Daoy (cell line): Measurements from ENCODE around the gene JPH3. TPM values are rescaled to one million over a fixed set of nuclear protein-coding genes. Genes with fewer than 3 reads are reported as not detected.

Experiments used
- DNase-seq: peaks from one replicate; pipeline ENCODE4 v3.0.0-alpha.2; 2015; ENCODE audit warnings: low read depth
- total RNA-seq: library from RNA; depleted of rRNA; stranded (reverse); fragments of >200 nt; shearing (Covaris generic); gene quantifications from 2 replicates; pipeline ENCODE4 v1.2.3, GENCODE V29; 2014

The JPH3 gene
- total RNA-seq, 1 experiment from 2014 or later, result 6.2 TPM

DNA sequence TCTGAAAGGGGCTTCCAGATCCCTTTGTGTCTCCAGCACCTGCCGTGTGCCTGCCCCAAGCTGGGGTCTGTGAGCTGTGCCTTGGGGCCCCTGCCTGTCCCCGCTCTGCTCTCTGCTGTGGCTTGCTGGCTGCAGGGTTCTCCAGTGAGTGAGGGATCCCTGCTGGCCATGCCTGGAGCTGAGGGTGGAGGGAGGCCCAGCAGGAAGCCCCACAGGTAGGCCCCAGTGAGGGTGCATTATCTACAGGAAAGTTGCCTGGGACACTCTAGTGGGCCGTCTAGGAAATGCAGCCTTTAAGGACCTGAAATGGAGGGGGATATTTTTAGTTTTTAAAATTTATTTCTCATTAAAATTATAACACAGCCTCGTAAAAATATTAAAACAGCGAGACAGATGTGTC lies 50.9 kb downstream of the JPH3 start:
- no peak for DNase-seq

DNA sequence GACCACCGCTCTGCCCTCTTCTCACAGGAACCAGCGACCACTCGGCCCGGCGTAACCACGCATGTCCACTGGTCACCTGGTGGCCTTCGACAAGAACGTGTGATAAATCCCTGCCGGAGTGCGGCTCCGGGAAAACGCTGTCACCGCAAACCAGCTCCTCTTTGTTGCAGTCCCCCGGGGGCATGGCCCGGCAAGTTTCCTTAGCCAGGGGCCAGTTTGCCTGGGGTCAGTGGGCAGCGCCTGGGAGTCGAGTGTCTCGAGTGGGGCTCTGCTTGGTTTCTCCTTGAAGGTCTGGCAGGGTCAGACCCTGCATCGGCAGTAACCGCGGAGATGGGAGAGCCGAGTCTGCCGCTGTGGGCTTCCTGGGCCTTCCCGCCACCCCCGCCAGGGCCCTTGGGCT lies 52.5 kb downstream of the JPH3 start:
- no peak for DNase-seq

DNA sequence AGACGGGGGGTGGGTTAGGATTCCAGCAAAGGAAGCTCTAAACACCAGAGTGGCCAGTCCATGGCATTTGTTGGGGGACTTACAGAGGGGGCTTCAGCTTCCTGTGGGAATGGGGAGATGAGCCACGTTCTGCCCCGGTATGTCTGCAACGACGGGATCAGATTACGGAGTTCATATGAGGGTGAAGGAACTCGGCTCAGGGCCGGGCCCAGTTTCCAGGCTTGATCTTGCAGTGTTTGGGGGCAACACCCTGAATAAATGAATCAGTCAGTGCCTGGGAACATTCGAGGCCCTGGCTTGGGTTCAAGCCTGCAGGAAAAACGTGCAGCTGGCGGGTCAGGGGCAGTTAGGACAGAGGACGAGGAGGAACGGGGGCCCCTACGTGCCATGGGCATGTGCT lies 54.0 kb downstream of the JPH3 start:
- no peak for DNase-seq

DNA sequence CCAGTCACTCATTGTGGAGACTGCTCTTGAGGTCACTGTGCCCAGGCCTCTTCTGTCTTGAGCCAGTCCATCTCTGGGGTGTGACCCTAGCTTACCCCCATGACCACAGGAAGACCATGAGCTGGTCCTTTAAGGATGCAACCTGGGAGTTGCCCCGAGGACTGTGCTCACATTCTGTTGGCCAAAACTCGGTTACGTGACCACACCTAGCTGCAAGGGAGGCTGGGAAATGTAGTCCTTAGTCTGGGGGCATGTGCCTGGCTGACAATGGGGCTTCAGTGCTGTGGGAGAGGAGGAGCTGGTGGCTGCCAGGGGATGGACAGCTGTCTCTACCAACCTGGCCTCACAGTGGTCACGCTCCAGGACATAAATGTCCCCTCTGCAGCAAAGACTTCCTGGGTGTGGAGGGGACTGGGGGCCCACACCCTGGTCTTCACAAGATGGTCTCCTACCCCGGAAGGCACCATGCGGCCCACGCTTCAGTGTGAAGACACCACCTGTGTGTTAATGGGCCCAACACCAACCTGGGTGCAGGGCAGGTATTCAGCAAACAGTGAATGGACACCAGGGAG lies 55.4 kb downstream of the JPH3 start:
- DNase-seq, result peak; percentile 60

DNA sequence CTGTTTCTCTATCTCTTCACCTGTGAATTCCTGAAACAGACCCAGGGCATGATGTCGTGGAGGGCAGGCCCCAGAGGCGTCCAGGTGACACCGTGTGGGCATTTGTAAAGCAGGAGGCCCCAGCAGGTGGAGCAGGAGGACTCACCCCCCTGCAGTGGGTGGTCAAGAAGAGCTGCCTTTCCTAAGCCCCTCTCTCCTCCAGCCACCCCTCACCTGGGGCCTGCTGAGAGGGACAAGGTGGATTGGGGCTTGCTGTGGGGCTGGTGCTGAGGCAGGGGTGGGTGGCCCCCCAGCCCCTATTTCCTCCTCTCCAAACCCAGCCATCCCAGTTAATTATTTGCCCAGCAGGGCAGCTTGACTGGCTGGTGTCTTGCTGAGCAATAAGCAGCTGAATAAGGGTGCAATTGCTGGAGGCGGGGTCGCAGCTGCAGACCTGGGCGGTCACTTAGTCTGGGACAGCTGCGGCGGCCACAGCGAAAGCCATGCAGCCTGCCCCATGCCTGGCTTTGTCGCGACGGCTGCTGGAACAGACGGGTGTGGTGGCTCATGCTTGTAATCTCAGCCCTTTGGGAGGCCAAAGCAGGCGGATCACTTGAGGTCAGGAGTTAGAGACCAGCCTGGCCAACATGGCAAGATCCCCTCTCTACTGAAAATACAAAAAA lies 56.4 kb downstream of the JPH3 start:
- no peak for DNase-seq

DNA sequence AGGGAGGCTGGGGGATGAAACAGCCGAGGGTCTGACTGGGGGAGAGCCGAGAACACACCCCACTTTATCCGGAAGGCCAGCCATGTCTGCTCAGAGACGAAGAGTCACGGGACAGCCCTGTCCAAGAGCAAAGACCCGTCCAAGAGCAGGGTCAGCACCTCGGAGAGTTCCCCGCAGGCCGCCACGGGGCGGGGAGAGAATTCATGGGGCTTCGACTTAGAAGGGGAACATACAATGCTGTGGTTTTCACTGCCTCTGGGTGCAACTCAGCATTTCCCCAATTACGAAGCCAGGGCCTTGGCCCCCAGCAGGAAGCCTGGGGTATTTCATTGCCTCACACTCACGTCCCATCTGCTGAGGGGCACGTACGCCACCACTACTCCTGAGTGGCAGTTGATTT lies 59.3 kb downstream of the JPH3 start:
- DNase-seq, result peak; percentile 56

DNA sequence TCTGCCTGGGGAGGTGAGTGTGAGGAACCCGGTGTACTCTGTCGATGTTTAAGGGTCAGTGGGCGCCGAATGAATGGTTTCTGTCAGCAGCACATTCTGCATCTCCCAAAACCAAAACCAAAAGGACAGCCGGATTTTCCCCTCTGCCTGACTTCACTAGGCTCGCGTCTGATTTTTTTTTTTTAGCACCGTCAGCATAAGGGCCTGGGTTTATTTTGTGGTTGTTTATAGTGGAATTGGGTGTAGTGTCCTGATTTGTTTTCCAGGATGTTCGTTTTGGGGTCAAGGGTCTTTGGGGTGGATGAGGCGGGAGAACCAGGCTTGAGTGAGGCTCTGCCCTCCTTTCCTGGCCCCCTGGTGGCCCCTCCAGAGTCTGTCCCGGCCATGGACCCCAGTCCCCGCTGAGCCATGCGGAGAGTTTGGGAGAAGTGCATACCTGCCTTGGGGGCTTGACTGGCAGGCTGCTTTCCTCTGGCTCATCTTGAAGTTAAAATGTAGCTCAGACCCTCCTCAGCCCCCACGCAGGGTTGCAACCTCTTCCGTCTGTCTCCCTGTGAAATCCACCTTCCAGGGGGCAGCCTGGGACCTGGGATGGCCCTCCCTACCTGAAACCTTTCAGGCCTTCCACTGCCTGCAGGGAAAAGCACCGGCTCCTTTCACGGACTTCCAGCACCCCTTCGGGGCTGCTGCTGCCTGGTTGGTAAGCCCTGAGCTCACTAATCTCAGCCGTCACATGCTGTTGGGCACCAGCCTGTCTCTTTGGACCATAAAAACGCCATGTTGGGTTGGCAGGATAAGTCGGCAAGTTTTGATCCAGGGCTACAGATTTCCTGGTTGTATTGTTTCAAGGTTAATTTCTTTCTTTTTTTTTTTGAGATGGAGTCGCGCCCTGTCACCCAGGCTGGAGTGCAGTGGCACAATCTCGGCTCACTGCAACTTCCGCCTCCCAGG lies 60.2 kb downstream of the JPH3 start:
- no peak for DNase-seq

DNA sequence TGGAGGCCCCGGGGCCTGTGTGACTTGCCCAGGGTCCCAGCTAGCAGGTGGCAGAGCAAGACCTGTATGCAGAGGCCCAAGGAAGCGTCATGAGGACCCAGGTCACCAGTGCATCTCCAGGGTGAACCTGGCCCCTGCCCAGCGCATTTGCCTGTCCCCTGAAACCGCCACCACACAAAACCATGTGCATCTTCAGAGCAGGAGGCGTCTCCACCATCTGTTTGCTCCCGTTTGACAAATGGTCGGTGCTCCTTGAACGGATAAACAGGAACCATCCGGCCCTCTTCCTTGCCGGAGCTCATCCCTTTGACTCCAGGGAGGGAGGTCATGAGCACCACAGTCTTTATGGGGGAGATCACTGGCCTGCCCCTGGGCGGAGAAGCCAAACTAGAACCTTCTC lies 62.5 kb downstream of the JPH3 start:
- DNase-seq, result no peak

DNA sequence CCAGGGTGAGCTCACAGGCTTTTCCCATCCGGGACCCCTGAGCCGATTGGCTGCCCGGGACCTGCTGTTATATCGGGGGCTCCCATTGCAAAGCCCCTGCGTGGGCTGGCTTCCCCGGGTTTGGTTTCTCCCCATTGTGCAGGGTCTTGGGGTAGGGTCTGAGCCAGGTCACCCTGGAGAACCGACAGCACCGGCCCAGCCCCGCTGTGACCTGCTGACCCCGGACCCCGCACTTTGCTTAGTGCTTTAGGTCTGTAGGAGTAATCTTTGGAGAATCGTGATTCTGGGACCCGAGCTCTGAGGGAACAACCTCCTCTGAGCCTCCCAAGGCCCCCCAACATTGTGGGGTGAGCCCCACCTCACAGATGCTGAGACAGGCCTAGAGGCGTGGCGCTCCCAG lies 62.9 kb downstream of the JPH3 start:
- no peak for DNase-seq

DNA sequence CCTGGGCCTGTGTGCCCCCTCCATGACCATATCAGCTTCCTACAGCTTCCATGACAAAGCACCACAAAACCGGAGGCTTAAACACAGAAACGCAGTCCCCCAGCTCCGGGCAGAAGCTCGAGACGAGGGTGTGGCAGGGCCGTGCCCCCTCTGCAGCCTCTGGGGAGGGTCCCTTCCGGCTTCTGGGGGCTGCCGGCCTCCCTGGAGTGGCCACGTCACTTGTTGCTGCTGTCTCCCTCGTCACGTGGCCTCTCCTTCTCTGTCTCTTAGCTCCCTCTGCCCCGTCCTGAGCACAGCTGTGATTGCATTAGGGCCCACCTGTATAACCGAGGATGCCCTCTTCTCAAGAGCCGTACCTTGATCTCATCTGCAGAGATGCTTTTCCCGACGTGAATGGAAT lies 64.6 kb downstream of the JPH3 start:
- DNase-seq, result no peak

DNA sequence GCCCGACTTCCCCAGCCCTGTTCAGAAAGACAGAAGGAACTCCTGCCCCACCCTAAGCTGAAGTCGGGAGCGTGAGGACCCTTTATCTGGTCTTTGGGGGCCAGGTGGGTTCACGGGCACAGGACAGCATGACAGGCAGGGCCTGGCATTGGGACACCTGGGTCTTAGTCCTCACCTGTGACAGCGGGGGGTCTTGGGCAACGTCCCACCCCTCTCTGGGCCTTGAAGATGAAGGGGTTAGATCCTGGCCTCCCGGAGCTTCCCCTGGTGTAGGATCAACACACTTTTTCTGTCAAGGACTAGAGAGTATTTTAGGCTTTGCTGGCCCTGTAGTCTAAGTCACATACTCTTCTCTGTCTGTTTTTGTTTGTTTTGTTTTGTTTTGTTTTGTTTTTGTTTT lies 65.1 kb downstream of the JPH3 start:
- no peak for DNase-seq

DNA sequence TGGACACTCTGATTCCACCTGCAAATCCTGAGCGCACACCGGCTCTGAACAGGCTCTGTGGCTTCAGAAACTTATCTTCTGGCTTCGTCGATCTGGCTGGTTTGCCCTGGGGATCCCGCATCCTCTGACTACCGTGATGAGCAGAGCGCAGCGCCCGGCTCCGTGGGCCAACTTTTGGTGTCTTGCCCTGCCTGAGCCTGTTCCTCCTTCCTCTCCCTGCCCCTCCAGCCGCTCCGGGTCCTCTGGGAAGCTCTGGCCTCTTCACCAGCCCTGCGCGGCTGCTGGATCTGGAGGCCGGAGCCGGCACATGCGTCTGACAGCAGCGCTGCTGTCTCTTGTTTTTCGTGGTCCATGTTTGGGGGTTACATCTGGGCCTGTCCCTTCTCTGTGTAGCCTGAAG lies 65.6 kb downstream of the JPH3 start:
- no peak for DNase-seq

DNA sequence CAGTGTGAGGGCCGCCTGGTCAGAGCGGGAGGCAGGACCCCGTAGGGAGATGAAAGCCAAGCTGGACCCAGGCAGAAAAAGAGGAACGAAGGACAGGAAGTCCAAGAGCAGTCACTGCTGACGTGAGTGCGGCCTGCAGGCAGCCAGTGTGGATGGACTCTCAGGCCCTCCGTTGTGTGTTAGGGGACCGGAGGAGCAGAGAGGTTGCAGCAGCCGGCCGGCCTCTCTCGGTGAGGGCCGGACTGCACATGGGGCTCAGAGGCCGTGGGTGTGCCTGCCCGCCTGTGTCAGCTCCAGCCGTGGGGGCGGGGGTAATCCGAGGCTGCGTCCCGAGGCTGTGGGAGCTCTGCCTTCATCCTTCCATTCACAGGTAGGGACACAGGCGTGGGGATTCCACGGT lies 67.4 kb downstream of the JPH3 start:
- DNase-seq, result no peak

DNA sequence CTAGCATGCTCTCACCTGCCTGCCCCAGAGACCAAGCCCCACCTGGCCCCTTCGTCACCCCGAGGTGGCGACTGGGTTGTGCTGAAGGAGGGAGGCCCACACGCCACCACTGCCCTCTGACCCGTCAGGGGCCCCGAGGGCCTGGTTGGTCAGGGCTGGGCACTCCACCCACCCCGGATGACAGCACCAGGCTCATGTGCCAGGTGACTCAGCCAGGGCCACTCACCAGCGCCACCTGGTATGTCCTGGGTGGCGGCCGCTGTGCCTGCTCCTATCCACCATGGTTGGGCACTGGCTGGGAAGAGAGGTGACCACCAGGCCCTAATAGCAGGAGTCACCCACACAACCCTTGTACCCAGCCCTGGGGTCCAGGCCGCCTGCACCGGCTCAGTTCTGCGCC lies 68.9 kb downstream of the JPH3 start:
- peak; percentile 29 for DNase-seq

DNA sequence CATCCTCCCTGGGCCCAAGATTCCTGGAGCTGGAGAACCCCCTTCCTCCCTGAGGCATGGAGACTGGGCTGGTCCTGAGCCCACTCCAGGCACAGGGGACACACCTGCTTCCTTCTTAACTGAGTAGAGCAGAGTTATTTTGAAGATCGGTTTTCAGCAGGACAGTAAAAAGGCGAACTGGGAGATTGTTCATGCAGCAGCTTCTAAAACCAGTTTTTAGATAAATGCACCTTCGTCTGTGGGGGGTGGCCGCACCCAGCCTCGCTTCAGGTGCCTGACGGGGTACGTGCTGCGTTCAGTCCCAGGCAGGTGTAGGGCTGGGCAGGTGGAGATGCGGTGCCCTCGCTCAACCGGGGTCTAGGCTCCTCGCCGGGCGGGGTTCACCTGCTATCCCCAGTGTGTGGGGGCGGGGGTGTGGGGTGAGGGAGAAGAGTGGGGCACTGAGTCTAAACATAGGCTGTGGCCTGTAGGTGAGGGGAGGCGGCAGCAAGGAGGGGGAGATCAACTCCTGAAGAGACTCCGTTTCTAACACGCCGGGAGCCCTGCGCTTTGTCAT lies 69.5 kb downstream of the JPH3 start:
- DNase-seq, result no peak

DNA sequence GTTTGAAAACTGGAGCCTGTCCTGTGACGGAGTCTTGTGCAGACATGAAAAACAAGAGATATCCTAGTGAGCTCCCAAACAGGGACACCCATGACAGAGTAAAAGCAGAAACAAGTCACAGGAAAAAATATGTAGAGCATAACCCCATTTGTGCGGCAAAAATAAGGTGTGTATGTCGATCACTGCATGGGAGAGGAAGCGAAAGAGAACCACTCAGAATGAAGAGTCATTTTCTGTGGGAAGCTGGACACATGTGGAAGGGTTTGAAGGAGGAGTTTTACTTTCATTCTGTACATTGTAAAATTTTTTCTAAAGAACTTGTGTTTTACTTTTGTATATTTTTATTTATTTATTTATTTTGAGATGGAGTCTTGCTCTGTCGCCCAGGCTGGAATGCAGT lies 72.1 kb downstream of the JPH3 start:
- DNase-seq, result no peak

DNA sequence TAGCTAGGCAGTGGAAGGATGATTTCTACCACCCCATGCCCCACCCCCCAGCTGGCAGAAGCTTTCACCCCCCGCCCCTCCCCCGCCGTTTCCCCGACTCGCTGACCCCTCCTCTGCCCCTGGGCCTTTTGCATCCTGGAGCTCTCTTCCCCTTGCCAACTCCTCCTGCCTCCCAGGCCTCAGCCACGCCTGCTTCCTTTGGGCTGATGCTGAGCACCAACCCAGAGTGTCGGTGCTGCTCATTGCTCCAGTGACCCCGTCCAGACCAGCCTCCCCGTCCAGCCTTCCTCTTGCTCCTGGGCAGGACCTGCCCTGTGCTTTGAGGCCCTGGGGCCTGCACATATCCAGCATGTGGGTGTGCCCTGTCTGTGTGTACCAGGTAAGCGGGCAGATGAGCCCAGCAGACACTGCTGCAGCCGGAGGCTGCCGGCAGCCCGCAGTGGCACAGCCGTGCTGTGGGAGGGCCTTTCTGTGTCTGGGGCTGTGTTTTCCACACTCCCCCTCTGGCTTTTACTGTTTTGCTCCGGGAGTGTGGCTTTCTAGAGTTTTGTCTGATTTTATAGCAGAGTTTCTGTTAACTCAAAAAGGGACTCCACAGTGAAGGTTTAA lies 72.9 kb downstream of the JPH3 start:
- DNase-seq, result no peak

DNA sequence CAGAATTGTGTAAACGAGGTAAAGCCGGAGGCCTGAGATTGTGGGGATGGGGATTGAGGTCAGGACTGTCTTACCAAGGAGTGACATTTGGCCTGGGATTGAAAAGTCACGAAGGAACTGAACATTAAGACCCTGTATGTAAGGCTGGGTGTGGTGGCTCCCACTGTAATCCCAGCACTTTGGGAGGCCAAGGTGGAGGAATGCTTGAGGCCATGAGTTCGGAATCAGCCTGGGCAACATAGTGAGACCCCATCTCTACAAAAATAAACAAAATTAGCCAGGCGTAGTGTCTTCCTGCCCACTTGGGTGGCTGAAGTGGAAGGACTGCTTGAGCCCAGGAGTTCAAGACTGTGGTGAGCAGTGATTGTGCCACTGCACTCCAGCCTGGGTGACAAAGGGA lies 75.5 kb downstream of the JPH3 start:
- no peak for DNase-seq

DNA sequence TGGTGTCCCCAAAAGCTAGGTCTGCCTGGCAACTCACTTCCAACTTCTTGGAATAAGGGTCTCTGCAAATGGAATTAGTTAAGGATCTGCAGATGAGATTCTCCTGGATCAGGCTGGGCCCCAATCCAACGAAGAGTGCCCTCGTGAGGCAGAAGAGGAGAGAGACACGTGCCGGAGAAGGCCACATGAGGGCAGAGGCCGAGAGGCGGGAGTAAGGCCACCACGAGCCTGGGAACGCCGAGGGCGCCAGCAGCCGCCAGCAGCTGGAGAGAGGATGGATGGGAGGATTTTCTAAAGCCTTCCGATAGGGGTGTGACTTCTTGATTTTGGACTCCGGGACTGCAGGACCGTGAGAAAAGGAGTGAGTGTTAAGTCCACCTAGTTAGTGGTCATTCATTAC lies 76.3 kb downstream of the JPH3 start:
- DNase-seq, result no peak

DNA sequence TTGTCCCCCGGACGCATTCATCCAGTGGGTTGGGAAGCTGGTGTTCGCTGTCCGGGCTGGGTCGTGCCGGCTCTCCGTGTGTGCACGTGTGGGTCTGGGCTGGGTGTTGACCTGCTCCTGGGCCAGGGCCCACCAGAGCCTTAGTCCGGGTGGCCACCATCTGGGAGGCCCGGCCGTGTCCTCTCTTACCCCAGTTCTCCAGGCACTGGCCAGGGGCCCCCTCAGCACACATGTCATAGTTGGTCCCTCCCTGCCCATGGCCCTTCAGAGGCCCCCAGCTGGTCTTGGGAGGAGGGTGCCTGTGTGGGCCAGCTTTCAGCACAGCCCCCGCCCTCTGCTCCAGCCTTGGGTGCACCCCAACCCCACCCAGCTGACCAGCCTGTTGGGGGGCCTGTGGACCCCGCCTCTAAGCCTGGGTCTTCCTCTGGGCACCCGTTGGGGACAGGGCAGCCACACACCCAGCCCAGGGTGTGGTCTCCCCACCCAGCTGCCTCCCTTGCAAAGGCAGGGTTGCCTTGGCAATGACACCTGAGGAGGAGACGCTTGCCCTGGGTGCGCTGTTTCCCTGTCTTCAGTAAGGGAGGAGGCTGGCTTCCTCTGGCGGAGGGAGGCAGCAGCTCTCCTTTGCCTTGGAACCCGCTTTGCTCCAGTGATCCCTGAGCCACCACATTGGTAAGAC lies 77.4 kb downstream of the JPH3 start:
- no peak for DNase-seq

DNA sequence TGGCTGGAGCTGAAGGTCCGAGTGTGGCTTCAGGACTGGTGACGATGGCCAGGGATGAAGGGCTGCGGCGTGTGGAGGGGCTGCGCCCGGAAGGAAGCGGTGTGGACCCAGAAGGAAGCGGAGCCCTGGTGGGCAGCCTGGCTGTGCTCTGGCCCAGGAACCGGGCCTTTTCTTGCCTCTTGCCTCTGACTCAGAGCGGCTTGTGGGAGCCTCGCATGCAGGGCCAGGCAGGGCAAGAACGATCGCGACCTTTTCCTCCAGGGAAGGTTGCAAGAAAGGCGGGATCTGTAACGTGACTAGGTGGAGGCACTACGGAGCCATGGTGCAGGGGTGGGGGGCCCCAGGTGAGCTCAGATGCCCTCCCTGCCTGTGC lies 78.0 kb downstream of the JPH3 start:
- no peak for DNase-seq
